ENCODE data around the gene TMEM132A. TPM values are rescaled to one million over a fixed set of nuclear protein-coding genes. Genes with fewer than 3 reads are reported as not detected.
A peak's percentile ranks its signal among the peaks of the same experiment; 100 is the strongest.

Gene TMEM132A
- total RNA-seq, 2 experiments from 2014 or later: 1.2 to 2.3 TPM

DNA sequence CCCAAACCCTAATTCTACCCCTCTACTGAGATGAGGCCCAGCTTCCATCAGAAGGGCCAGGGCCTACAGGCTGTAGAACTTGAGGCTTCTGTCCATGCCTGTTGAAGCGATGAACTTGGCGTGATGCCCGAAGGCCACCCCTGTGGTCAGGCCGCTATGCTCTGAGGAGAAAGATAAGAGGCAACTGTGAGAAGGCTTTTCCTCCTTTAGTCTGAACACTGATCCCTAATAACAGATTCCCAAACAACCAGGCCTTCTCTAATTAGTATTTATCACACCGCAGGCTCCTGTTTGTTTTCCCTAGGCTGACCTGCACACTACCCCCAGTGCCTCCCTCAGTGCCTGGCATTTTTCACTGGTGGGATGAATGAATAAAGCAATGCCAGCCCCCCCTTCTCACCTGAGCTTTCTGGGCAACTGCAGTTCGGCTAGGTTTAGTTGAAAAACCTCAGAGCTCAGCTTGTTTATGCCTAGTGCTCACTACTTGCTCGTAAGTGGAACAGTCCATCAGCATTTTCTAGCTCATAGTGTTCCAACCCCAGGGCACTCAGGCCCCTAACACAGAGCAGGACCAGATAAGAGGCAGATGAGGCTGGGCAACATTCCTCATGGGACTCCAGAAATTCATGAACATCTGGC is 33.0 kb upstream of the TMEM132A start:
- CTCF ChIA-PET: interaction anchor here (1.2 to 1.6 kb wide), 2 partner anchors 14 to 60 kb away, joined by 3 read pairs; no protein-coding TSS in a partner anchor
- intact Hi-C loops (cut with micrococcal nuclease): no loop called here
- Mint-ChIP-seq H3K27me3 (ENCODE audit: low read depth) (no peaks in the 10 kb centered on the region), H3K9me3 (no peaks in the 10 kb centered on the region), H3K36me3 (ENCODE audit: low read depth) (peaks cover 43% of the 10 kb centered on the region), H3K27ac (peak overlapping the region; percentile 61), H3K4me3 (no peak overlapping the region), H3K4me1 (ENCODE audit: low read depth) (peaks cover under 1% of the 10 kb centered on the region)
- DNase-seq: no peak

DNA sequence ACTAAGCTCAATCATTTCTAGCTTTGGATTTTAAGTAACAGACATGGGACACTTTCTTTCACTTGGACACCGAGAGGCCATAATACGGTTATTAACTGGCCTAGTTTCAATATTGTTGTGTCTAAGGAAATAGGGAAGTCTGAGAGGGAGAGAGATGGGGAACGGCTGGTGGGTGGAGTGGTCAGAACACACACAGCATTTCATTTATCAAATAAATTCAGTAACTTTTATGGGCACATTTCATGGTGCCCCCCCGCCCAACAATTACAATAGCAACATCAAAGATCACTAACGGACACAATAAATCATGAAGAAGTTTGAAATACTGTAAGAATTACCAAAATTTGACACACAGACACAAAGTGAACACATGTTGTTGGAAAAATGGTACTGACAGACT is 28.6 kb upstream of the TMEM132A start:
- intact Hi-C loops (cut with micrococcal nuclease): no loop called here
- DNase-seq: no peak
- Mint-ChIP-seq H3K27ac (no peak overlapping the region), H3K27me3 (ENCODE audit: low read depth) (no peaks in the 10 kb centered on the region), H3K4me1 (ENCODE audit: low read depth) (peaks cover 1% of the 10 kb centered on the region), H3K4me3 (no peak overlapping the region), H3K9me3 (no peaks in the 10 kb centered on the region), H3K36me3 (ENCODE audit: low read depth) (peaks cover 52% of the 10 kb centered on the region)
- CTCF ChIA-PET: interaction anchor here (1.4 kb wide), 1 partner anchor 64 kb away, joined by 8 read pairs; no protein-coding TSS in a partner anchor

DNA sequence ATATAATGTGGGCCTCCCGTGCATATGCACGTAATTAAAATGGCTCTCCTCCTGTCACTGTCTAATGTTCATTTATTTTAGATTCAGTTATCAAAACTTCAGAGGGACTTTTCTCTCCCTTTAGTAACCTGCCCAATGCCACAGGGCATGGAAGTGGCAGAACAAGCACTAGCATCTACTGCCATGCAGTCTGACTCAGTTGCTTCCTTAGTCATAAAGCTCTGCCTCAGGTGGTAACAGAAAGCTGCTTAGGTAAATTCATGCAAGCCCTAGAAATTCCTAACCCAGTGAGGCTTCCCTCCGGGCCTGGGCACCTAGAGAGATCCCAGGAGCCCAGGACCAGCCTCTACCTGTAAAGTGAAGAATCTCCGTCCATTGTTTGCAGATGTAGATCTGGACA is 26.8 kb upstream of the TMEM132A start:
- intact Hi-C loops (cut with micrococcal nuclease): no loop called here
- no peaks in the 10 kb centered on the region for H3K27me3 Mint-ChIP-seq (ENCODE audit: low read depth)
- no peaks in the 10 kb centered on the region for H3K9me3 Mint-ChIP-seq
- H3K36me3 Mint-ChIP-seq (ENCODE audit: low read depth): peaks cover 53% of the 10 kb centered on the region
- H3K27ac Mint-ChIP-seq: peak overlapping the region; percentile 14
- peaks cover 1% of the 10 kb centered on the region for H3K4me1 Mint-ChIP-seq (ENCODE audit: low read depth)
- H3K4me3 Mint-ChIP-seq: no peak overlapping the region
- CTCF ChIA-PET: interaction anchor here (0.9 to 3.3 kb wide), 6 partner anchors 8 to 488 kb away, joined by 3 to 30 read pairs (median 4); no protein-coding TSS in a partner anchor
- no peak for DNase-seq

DNA sequence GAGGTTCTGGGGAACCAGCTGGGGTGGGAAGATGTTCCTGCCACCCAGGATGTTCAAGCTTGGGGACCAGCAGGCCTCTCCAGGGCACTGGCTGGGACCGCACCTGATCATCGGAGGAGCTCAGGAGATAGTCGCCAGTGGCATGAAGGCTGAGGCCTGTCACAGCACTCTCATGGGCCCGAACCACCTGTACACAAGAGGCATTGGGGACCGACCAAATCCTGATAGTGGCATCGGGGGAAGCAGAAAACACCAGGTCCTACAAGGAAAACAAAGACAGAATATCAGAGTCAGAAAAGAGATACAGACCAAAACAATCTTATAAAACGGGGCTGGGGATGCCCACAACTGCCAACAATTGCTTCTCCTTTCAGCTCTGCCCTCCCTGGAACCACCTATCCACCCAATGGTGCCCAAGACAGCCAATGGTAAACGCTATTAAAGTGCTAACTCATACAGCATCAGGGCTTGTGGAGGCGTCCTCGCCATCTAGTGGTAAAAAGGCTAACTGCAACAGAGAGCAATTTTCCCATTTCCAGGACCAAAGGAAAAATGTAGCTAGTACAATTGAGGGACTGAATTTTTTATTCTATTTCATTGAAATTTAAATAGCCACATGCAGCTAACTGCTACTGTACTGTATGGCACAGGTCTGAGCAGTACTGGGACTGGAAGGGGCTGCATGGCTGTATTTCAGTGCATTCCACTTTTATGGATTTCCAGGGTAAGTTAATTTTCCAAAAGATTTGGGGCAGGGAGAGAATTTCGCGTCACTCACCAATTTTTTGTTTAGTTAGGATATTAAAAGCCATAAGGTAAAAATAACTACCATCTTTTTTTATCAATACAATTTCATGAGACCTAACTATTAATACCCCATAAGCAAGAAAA is 25.0 kb upstream of the TMEM132A start:
- peaks cover 63% of the 10 kb centered on the region for H3K36me3 Mint-ChIP-seq (ENCODE audit: low read depth)
- DNase-seq: peak; percentile 32
- intact Hi-C loops (cut with micrococcal nuclease): loop anchor here (1.0 kb wide), 2 partner anchors 68 to 124 kb away; no protein-coding TSS in a partner anchor
- no peak overlapping the region for H3K4me3 Mint-ChIP-seq
- no peaks in the 10 kb centered on the region for H3K27me3 Mint-ChIP-seq (ENCODE audit: low read depth)
- H3K27ac Mint-ChIP-seq: peak overlapping the region; percentile 38
- H3K4me1 Mint-ChIP-seq (ENCODE audit: low read depth): peaks cover 12% of the 10 kb centered on the region
- no peaks in the 10 kb centered on the region for H3K9me3 Mint-ChIP-seq
- CTCF ChIA-PET: interaction anchor here (0.6 to 9.9 kb wide), 22 partner anchors 10 to 419 kb away, joined by 3 to 82 read pairs (median 4); partner anchors contain the start of gene TMEM109

DNA sequence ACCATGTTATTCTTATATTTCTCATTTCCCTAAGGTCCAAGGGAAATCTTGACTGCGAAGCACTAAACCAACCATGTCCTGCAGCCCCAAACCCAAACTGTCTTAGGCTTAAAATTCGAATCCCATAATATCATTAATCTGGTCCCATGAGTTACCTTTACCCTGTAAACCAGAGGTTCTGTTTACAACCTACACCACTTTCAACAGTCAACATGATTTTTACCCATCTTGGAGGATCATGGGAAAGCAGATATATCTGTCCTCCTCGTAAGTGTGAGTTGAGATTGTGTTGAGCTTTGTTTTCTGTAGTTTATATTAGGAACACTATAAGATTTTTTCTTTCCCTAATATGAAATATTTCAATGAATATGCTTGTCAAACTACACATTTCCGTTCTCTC is 24.3 kb upstream of the TMEM132A start:
- Mint-ChIP-seq H3K9me3 (no peaks in the 10 kb centered on the region), H3K4me1 (ENCODE audit: low read depth) (peaks cover 17% of the 10 kb centered on the region), H3K27ac (peak overlapping the region; percentile 14), H3K27me3 (ENCODE audit: low read depth) (no peaks in the 10 kb centered on the region), H3K36me3 (ENCODE audit: low read depth) (peaks cover 61% of the 10 kb centered on the region), H3K4me3 (no peak overlapping the region)
- DNase-seq: no peak
- intact Hi-C loops (cut with micrococcal nuclease): loop anchor here (1.0 kb wide), 2 partner anchors 69 to 125 kb away; no protein-coding TSS in a partner anchor
- CTCF ChIA-PET: interaction anchor here (0.6 to 9.9 kb wide), 17 partner anchors 12 to 418 kb away, joined by 3 to 82 read pairs (median 3); partner anchors contain the start of gene TMEM109

DNA sequence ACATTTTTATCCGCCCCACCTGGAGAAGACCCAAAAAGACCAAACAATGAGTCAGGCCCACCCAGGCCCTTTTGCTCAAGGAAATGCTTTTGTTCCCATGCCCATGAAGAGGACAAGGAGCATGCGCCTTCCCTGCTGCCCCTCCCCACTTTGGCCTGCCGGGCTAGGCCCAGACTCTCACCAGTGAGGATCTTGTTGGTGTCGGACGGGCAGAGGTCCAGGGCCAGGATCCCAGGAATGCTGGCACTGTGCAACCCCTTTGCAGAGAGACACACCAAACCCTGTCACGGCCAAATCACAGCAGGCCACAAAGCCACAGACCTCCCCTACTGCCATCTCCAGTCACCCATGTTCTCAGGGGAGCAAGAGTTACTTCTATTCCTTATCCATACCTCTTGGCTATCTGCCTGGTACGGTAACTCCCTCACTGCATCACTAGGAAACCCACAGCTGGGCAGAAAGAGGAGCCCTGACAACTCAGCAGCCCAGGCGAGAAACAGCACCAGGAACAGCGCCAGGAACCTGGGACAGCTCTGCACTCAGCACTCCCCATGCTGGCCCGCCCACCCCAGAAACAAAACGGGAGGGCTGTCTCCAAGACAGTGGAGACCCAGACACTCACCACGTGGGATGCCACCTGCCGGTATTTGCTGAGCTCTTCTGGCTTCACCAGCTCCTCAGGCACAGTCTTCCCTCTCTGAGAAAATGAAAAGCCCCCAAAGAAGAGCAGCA is 23.4 kb upstream of the TMEM132A start:
- H3K4me1 Mint-ChIP-seq (ENCODE audit: low read depth): peaks cover 23% of the 10 kb centered on the region
- H3K36me3 Mint-ChIP-seq (ENCODE audit: low read depth): peaks cover 59% of the 10 kb centered on the region
- intact Hi-C loops (cut with micrococcal nuclease): no loop called here
- H3K27ac Mint-ChIP-seq: no peak overlapping the region
- CTCF ChIA-PET: interaction anchor here (0.7 to 9.9 kb wide), 8 partner anchors 12 to 365 kb away, joined by 3 to 82 read pairs (median 7); partner anchors contain the start of gene TMEM109
- H3K4me3 Mint-ChIP-seq: no peak overlapping the region
- H3K9me3 Mint-ChIP-seq: no peaks in the 10 kb centered on the region
- H3K27me3 Mint-ChIP-seq (ENCODE audit: low read depth): no peaks in the 10 kb centered on the region
- DNase-seq: no peak

DNA sequence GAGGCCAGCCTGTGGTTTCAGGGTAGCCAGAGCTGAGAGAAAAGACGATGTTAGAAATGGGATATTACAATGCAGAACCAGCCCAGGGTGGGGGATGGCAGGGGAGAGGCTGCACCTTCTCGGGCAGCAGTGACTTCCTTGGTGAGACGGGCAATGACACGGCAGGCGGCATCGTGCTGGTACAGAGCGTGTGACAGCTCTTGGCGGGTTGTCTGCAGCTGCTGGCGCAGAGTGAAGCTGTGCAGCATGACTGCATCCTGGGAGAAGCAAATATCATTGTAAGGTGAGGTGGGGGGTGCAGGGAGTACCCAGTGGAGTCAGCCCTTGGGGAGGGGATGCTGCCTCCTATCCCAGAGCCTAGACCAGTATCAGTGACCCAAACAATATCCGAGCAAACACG is 21.6 kb upstream of the TMEM132A start:
- Mint-ChIP-seq H3K27ac (no peak overlapping the region), H3K4me3 (no peak overlapping the region), H3K4me1 (ENCODE audit: low read depth) (peaks cover 29% of the 10 kb centered on the region), H3K36me3 (ENCODE audit: low read depth) (peaks cover 50% of the 10 kb centered on the region), H3K9me3 (no peaks in the 10 kb centered on the region), H3K27me3 (ENCODE audit: low read depth) (no peaks in the 10 kb centered on the region)
- CTCF ChIA-PET: interaction anchor here (0.7 to 9.9 kb wide), 4 partner anchors 13 to 127 kb away, joined by 3 to 82 read pairs (median 16); partner anchors contain the start of gene TMEM109
- intact Hi-C loops (cut with micrococcal nuclease): no loop called here
- no peak for DNase-seq

DNA sequence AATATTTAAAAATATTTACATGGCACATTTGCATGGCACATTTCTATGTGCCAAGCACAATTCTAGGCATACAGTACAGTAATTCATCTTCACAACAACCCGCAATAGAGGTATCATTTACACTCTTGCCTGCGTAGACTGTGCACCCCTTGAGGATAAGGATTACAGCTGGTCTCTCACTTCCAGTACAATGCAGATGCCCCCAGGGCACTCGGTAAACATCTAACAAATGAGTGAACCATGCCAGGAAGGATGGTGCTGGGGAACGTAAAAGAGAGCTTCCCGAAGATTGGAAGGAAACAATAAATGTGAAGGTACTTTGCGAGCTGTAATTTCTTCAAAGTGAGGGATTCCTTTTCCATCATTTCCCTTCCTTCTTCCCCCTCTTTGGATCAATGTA is 19.2 kb upstream of the TMEM132A start:
- peak overlapping the region; percentile 92 for H3K27ac Mint-ChIP-seq
- H3K9me3 Mint-ChIP-seq: peaks cover 2% of the 10 kb centered on the region
- no peak for DNase-seq
- intact Hi-C loops (cut with micrococcal nuclease): loop anchor here (5.0 kb wide), 1 partner anchor 1288 kb away; the partner anchor contains the start of gene OSBP
- peaks cover 29% of the 10 kb centered on the region for H3K4me1 Mint-ChIP-seq (ENCODE audit: low read depth)
- CTCF ChIA-PET: interaction anchor here (0.6 to 9.9 kb wide), 8 partner anchors 8 to 1289 kb away, joined by 3 to 82 read pairs (median 4); partner anchors contain the start of gene TMEM109
- peak overlapping the region; percentile 80 for H3K4me3 Mint-ChIP-seq
- H3K27me3 Mint-ChIP-seq (ENCODE audit: low read depth): no peaks in the 10 kb centered on the region
- peaks cover 30% of the 10 kb centered on the region for H3K36me3 Mint-ChIP-seq (ENCODE audit: low read depth)

DNA sequence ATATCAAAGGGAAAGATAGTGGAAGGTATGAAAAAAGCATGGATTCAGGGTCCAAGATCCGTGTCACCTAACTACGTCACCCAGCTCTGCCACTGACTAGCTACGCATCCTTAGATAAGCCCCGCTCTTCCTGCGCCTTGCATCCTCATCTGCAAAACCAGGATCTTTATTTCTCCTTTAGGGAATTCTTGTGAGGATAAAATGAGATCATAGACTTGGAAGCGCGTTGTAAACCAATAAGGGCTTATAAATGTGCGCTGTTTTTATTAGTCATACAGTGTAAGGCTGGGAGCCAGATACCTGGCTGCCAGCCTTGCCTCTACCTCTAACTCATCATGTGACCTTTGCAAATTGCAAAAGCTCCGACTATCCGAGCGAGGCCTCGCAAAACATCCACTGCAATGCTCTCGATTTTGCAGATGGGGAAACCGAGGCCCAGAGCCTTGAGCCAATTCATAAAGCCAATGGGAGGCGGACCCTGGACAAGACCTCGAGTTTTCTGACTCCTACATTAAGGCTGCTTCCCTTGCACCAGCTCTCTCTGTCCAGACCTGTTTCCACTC is 18.6 kb upstream of the TMEM132A start:
- intact Hi-C loops (cut with micrococcal nuclease): loop anchor here (1.0 to 5.0 kb wide), 9 partner anchors 10 to 1288 kb away; partner anchors contain the start of genes CYB561A3, OSBP, SDHAF2 and VPS37C
- DNase-seq: peak; percentile 31
- peak overlapping the region; percentile 92 for H3K27ac Mint-ChIP-seq
- H3K36me3 Mint-ChIP-seq (ENCODE audit: low read depth): peaks cover 27% of the 10 kb centered on the region
- CTCF ChIA-PET: interaction anchor here (0.6 to 9.9 kb wide), 8 partner anchors 9 to 1289 kb away, joined by 3 to 82 read pairs (median 4); partner anchors contain the start of gene TMEM109
- H3K27me3 Mint-ChIP-seq (ENCODE audit: low read depth): no peaks in the 10 kb centered on the region
- H3K4me1 Mint-ChIP-seq (ENCODE audit: low read depth): peaks cover 34% of the 10 kb centered on the region
- H3K4me3 Mint-ChIP-seq: peak overlapping the region; percentile 80
- H3K9me3 Mint-ChIP-seq: peaks cover 2% of the 10 kb centered on the region

DNA sequence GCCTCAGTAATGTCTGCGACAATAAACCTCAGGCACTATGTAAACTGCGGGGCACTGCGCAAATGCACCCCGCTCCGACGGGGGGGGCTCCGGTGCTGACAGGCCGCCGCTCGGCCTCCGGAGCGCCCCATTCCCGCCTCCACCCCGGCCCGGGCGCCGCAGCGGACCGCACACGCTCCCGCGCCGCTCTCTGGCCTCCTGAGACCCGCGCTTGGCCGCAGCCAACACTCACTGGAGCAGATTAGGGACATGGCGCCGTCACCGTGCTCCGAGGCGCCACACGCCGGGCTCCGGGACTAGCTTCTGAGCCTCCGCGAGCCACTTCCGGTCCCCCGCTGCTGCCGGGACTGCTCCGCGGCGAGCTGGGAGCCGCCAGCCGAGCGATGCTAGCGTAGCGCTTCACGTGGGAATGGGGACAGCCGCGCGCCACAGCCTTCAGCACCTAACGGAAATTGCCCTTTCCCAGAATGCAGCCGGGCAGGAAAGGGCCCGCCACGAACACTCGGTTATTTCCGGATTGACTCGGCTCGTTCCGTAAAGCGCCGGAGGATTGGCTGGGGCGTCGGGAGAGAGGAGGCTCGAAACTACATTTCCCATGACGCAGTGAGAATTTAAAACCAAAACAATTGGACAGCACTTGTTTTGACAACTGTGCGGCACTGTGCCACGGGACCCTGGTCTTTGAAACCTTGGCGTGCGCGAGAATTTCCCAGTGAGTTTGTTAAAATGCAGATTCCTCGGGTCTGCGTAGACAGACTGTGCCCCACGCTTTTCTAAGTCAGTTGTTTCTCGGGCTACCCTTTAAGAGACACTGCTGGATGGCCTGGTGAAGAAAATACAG is 17.9 kb upstream of the TMEM132A start, which contains the start of gene PRPF19:
TSS of gene PRPF19 (minus strand) at position 454 of the 841 bp plus-strand sequence. CDS start at position 251, 203 bp downstream.
- Mint-ChIP-seq H3K36me3 (ENCODE audit: low read depth) (peaks cover 23% of the 10 kb centered on the region), H3K4me3 (peak within 1 kb of the TSS; percentile 80), H3K27ac (peak within 1 kb of the TSS; percentile 92), H3K4me1 (ENCODE audit: low read depth) (peaks cover 40% of the 10 kb centered on the region), H3K9me3 (peaks cover 2% of the 10 kb centered on the region), H3K27me3 (ENCODE audit: low read depth) (no peaks in the 10 kb centered on the region)
- DNase-seq: peak; percentile 100
- intact Hi-C loops (cut with micrococcal nuclease): loop anchor here (1.0 to 5.0 kb wide), 9 partner anchors 9 to 1289 kb away; partner anchors contain the start of genes CYB561A3, OSBP, SDHAF2 and VPS37C
- CTCF ChIA-PET: interaction anchor here (1.0 to 9.9 kb wide), 3 partner anchors 9 to 64 kb away, joined by 3 to 82 read pairs (median 4); partner anchors contain the start of gene TMEM109

Data from activated naive CD4-positive, alpha-beta T cell treated with anti-CD3 and anti-CD28 coated beads for 36 hours (primary cell).